Effector CD4-positive, alpha-beta T cell (primary cell): ENCODE results near the gene MLLT11.
A peak's percentile ranks its signal among the peaks of the same experiment; 100 is the strongest.

Experiments
- DNase-seq: peaks from one replicate; pipeline ENCODE4 v3.0.0-alpha.2; 2020
- total RNA-seq: gene quantifications from one replicate; lab custom pipeline; 2026; lab: John Stamatoyannopoulos, UW

The MLLT11 gene, protein sequence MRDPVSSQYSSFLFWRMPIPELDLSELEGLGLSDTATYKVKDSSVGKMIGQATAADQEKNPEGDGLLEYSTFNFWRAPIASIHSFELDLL
- total RNA-seq = 7.5 reads per million, percentile 26 among the genes with 10 or more reads in this experiment

DNA sequence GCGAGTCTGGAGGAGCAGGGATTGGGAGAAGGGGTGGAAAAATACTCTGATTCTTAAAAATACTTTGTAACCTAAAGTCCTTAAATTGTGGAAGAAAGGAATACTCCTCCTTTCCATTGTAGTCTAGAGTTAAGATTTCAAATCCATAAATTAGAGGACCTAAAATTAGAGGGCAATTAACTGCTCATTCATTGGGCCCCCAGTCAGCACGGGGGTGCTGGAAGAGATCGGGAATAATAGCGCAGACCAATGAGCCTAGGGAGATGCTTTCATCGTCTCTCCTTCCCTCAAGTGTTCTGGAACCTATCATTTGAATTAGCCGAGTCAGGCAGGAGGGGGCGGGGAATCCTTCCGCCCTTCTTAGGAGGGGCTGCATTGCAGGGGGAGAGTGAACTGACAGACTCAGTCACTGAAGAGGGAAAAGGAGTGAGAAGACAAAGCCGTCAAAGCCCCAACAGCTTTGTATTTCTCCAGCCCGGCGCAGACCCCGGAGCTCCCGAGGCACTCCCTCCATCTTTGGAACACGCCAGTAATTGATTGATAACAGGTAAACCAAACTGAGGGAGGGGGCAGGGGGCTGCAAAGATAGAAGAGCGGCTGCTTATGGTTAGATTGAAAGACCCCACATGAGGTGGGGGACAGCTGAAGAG is at the start of gene MLLT11:
Gene MLLT11, plus strand, starts transcription at position 391 of the 650 bp plus-strand sequence. CDS start 6,828 bp downstream, outside the sequence.
- no peak for DNase-seq

DNA sequence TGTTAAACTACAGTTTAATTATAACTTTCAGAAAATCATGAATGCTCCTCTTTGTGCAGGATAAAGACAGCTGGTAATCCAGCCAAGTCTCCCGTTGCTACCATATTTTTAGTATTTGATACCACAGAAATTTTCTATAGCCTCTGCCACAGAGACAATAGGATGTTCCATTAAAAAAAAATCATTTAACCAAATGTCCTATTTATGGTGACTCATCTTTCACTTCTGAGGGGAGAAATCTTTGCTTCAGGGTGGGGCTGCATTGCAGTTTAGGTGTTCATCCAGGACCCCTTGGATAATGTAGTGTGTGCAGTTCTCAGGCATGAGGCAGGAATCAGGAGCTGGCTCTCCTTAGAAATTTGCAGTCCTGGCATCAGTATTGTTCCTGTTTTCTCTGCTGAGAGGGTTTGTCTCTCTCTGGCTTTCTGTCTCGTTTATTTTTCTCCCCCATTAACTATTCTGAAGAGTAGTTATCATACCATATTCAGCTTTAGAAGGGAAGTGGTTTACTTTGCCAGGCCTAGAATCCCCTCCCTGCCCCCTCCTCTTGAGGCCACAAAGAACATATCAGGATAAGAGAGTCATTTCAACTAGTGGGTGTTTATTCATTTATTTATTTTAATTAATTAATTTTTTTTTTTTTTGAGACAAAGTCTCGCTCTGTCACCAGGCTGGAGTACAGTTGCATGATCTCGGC is 48.9 kb upstream of the MLLT11 start:
- no peak for DNase-seq

DNA sequence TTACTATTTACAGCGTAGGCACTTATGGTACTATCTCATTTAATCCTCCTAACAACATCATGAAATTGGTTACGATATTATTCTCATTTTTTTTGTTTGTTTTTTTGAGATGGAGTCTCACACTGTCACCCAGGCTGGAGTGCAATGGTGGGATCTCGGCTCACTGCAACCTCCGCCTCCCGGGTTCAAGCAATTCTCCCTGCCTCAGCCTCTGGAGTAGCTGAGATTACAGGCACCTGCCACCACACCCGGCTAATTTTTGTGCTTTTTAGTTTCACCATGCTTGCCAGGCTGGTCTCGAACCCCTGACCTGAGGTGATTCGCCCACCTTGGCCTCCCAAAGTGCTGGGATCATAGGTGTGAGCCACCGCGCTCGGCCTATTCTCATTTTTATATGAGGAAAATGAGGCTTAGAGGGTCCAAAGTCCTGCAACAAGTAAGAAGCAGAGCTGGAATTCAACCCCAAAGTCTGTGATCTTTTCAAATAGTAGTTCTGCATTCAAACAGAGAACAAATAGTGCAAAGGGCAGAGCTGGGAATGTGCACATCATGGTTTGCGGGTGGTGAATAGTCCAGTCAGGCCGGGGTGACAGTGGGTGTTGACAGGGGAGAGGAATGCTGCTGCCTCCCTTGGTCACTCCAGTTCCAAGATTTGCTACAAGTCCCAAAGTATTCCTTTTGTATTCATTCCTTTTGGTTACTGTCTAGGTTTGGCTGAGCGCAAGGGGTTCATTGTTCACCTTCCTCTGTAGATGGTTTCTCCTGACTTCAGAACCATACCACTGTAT is 47.3 kb upstream of the MLLT11 start:
- DNase-seq = no peak

DNA sequence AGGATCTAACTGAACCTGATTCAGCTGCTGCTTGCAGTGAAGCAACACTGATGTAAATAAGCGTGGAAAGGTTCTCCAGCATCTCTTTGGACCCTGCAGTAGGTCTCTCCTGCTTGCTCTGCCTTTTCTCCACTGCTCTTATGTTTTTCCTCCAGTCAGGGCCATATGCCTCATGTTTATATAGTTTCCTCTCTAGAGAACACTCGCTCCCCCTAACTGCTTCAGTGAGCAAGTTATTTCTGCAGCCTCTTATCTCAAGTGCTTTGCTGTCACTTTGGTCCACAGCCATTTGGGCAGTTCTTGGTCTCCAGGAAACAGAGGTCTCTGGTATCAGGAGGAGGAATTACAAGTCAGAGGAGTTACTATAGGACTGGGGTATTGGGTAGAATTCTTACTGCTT is 46.7 kb upstream of the MLLT11 start:
- no peak for DNase-seq

DNA sequence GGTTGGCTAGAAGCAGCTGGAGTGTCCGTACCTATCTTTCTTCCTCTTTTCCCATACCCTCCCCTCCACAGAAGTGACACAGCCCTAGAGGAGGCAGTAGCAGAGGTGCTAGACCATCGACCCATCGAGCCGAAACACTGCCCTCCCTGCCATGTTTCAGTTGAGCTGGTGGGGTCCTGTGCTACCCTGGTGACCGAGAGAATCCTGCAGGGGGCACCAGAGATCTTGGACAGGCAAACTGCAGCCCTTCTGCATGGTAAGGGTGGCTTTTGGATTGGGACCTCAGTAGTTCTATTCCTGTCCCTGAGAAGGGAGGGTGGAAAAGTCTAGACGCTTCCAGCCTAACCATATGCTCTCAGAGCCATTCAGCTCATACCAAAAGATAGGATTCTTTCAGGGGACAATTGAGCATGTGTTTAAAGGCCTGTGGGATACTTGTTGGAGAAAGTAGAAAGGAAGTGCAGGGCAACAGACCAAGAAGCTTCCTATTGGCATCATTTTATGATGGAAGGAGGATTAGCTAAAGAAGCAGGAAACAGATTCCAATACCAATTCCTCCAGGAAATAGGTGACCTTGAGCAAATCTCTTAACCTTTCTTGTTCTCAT is 35.6 kb upstream of the MLLT11 start:
- peak; percentile 90 for DNase-seq

DNA sequence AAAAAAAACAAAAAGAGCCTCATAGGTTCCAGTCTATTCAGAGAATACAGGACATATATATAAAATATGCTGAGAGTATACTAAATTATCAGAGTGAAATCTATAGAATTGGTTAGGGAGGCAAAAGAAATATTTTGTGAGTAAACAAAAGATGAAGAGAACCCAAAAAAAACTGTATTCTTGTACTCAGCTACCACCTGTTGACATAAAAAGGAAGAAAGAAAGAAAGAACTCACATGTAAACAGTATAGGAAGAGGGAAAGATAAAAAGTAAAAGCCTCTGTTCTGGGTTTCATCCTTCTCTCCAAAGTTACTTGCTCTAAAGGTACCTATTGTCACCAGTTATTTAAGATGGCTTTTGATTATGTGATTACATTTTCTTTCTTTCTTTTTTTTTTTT is 33.7 kb upstream of the MLLT11 start:
- DNase-seq = no peak

DNA sequence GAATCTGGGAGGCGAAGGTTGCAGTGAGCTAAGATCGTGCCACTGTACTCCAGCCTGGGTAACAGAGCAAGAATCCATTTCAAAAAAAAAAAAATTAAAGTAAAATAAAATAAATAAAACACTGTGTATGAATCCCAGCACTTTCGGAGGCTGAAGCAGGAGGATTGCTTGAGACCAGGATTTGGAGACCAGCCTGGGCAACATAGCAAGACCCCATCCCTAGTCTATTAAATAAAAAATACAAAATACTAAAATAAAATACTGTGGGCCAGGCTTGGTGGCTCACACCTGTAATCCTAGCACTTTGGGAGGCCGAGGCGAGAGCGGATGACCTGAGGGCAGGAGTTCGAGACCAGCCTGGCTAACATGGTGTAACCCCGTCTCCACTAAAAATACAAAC is 28.0 kb upstream of the MLLT11 start:
- no peak for DNase-seq

DNA sequence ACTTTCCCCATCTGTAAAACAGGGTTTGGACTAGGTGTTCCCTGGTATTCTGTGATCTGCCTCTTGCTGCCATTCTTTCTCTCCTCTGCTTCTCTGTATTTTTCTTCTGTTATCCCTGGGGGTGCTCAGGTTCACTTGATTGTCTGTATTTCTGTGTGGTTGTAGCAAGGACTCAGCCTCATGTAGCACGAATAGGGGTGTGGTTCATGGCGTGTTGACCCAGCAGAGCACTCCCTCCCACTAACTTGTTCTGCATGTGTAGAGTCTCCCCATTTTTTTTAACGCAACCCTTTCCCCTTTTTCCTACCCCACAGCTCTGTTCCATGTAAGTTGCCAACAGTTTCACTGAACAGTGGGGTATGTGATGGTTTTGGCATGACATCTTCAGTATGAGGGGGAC is 25.0 kb upstream of the MLLT11 start:
- DNase-seq = no peak

DNA sequence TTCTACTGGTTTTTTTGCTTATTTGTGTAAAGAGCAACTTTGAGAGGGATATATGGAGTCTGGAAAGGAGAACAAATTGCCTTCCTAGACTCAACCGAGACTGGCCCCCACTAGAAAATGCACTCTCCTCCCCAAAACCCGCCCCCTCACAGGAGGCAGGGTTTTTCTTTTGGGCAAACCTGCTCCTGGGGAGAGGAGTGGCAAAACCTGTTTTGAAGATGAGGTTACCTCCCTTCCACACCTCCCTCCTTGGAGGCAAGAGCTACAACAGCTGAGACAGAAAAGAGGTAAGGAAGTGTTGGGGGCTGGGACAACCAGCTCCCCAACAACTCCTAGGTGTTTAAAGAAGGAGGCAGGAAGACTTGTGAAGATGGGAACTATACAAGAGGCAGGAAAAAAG is 23.8 kb upstream of the MLLT11 start, which contains the start of gene BNIPL:
Gene BNIPL, plus strand, starts transcription at position 231 of the 400 bp plus-strand sequence. Its CDS starts 140 bp downstream, at position 371.
- no peak for DNase-seq

DNA sequence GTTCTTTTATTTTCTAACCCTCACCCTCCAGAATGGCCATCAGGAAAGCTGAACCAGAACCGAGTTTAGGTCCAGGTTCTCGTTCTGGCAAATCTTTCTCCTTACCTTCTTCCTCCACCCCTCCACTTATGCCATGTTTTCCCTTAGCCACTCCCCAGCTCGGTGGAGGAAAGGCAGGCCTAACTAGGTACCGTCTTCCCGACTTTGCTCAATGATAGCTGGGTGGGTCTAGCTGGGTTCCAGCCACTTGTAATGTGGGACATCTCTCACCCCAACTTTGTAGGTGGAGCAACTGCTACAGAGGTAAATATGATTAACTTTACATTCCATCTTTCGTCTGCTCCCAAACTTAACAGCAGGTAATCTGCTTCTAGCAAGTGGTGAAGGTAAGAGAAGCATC is 23.2 kb upstream of the MLLT11 start:
- DNase-seq = no peak

DNA sequence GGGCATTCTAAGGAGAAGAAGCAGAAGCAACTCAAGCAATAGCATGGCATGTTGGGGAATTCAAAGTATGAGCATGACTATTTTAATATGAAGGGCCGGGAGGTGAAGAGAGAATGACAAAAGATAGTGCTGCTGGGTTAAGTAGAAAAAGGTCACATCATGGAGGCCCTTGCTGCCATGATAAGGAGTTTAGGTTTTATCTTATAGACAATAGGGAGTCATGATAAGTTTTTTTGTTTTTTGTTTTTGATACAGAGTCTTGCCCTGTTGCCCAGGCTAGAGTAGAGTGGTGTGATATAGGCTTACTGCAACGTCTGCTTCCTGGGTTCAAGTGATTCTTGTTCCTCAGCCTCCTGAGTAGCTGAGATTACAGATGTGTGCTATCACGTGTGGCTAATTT is 20.7 kb upstream of the MLLT11 start:
- DNase-seq = no peak

DNA sequence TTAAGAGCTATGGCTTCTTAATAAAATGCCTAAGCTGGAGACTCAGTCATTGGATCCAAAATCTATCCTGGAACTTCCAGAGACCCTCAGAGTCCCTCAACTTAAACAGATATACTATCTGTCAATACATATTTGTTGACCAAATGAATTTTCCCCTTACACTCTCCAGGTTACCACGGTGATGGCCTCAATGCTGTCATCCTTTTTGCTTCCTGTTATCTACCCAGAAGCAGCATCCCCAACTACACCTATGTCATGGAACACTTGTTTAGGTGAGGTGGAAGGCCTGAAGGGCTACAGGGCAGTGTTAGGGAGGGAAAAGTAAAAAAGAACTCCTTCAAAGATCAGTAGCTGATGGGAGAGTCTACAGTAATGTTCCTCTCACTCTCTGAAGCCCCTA is 17.0 kb upstream of the MLLT11 start:
- no peak for DNase-seq

DNA sequence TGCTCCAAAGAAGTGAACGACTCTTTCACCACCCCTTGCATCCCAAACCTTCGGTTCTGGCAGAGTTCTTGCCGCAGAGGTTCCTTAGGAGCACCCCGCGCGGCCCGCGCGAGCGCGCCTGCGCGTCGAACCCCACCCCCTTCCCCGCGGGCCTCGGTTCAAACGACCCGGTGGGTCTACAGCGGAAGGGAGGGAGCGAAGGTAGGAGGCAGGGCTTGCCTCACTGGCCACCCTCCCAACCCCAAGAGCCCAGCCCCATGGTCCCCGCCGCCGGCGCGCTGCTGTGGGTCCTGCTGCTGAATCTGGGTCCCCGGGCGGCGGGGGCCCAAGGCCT is 12.6 kb upstream of the MLLT11 start, which contains the start of gene C1orf56:
Gene C1orf56, plus strand, starts transcription at position 161 of the 334 bp plus-strand sequence. Its CDS starts 97 bp downstream, at position 258.
- DNase-seq = peak; percentile 41

DNA sequence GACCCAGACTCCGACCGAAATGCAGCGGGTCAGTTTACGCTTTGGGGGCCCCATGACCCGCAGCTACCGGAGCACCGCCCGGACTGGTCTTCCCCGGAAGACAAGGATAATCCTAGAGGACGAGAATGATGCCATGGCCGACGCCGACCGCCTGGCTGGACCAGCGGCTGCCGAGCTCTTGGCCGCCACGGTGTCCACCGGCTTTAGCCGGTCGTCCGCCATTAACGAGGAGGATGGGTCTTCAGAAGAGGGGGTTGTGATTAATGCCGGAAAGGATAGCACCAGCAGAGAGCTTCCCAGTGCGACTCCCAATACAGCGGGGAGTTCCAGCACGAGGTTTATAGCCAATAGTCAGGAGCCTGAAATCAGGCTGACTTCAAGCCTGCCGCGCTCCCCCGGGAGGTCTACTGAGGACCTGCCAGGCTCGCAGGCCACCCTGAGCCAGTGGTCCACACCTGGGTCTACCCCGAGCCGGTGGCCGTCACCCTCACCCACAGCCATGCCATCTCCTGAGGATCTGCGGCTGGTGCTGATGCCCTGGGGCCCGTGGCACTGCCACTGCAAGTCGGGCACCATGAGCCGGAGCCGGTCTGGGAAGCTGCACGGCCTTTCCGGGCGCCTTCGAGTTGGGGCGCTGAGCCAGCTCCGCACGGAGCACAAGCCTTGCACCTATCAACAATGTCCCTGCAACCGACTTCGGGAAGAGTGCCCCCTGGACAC is 12.1 kb upstream of the MLLT11 start:
- peak; percentile 38 for DNase-seq

DNA sequence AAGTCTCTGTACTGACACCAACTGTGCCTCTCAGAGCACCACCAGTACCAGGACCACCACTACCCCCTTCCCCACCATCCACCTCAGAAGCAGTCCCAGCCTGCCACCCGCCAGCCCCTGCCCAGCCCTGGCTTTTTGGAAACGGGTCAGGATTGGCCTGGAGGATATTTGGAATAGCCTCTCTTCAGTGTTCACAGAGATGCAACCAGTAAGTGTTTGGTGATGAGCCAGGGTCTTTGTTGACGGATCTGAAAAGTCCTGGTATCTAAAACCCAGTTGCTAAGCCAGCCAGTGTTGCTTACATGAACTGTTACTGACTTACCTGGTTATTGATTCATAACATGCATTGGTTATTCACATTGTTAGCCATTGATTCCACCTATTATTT is 11.6 kb upstream of the MLLT11 start:
- DNase-seq = no peak

DNA sequence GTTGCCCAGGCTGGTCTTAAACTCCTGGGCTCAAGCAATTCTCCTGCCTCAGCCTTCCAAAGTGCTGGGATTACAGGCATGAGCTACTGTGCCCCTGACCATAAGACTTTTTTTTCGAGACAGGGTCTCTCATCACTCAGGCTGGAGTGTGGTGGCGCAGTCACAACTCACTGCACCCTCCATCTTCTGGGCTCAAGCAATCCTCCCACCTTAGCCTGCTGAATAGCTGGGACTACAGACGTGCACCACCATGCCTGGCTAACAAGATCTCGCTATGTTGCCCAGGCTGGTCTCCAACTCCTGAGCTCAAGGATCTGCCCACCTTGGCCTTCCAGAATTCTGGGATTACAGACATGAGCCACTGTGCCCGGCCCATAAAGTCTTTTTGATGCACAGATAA is 10.7 kb upstream of the MLLT11 start:
- DNase-seq = no peak

DNA sequence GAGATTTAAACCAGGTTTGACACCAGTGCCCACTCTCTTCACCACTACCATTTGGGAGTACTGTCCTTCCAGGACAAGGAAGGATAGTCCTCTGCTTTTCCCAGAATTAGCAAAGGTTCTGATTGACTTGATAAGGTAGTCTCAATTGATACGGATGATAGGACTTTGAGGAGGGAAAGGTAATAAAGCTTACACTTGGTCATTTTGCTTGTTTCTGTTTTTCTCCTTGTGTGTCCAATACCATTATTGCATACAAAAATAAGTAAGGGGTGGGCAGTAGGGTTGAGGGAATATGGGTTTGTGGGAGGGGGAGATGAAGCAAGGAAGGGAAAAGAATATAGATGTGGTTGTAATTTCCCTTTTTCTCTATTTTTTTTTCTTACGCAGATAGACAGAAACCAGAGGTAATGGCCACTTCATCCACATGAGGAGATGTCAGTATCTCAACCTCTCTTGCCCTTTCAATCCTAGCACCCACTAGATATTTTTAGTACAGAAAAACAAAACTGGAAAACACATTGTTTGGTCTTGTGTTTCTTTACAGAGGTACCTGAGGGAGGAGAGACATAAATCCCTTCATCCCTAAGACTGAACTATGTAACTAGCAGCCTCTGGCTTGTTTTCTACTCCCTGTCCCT is 10.0 kb upstream of the MLLT11 start:
- no peak for DNase-seq

DNA sequence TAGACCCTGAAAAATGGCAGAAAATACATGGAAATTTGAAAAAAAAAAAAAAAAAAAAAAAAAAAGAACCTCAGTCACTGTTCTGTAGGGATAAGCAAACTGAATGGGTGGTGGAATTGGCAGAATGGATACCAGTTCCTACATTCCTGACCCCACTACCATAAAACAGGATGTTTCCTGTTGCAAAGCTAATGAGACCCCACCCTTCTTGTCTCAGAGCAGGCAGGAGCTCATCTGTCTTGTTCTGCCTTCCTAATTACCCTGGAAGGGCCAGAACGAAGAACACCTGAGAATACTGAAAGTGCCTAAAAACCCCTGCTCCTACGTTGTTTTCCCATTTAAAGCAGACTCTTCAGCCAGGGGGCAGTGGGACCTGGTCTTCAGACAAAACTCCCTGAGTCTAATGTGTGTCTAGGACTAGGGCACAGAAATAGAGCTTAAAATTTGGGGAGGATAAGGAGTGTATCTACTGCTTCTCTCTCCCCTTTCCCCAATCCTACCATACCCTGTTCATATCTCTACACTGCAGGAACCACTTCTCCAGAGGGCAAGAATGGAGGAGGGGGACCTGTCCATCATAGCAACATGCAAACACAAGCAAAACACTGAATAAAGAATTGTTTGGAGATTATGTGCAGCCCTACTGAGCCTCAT is 8.7 kb upstream of the MLLT11 start:
- DNase-seq = no peak

DNA sequence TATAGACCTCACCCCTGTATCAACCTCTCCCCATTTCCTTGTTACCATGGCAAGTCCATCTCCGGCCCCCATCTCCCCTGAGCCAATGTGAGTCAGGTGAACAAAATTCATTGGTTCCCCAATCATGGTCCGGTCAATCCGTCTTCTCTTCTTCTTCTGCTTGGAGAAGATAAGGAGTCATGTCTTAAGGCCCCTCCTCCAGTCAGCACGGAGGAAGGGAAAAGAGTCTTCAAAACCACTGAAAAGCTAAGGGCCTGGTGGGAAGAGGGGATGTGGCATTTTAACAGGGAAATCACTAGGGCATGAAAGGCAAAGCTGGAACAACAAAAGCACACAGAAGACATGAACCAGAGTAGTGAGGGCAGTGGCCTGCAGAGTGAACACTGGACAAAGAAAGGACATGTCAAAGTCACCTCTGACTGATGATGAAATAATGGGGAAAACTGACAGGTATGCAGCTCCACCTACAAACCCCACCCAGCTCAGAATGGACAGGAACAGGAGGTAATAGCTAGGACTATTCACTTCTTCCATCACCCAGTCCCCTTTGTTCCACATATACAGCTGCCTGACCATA is 5.1 kb upstream of the MLLT11 start:
- DNase-seq = no peak

DNA sequence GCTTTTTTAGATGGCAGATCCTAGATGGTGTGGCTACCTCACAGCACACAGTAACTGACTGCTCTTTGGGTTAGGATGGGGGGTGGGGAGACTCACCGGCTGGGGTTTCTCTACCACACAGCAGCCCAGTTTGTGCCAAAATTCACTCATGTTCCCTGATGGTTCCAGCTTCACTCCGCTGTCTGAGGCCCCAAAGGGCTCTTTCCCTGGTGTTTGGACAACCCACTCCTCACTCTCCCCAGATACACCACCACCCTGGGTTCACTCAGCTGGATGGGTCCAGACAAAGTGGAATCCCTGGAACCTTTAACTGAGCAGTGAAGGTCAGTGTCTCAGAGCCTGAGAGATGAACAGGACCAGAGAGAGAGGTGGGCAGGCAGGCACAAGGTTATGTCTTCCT is 4.6 kb upstream of the MLLT11 start:
- DNase-seq = no peak

DNA sequence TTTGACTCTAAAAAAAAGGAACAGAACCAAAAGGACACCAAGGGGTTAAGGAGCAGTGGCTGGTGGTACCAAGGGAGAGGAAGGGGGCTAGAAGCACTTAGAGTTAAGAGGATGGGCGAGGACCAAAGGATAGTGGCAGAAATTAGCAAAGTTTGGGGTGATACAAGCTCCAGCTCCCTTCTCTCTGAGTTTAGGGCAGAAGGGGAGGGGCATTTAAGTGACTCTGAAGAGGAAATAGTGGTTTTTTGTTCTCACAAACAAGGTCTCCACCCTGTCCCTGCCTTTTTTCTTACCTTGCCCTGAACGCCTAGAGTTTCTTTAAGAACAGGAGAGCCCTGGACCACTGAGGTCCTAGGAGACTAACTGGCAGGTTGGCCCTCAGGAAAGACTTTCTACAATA is 4.0 kb upstream of the MLLT11 start:
- DNase-seq = peak; percentile 26
